ENCODE data around the gene GPAT3.
A peak's percentile ranks its signal among the peaks of the same experiment; 100 is the strongest.
"Not testable (repeated sequence)": the region's sequence is repeated elsewhere in the genome, so short reads cannot be mapped to it uniquely, and the experiment has no call there.

GPAT3 gene

GRCh38 chr4:83552924-83553323 is 17.0 kb downstream of the GPAT3 start:
- DNase-seq, result no peak

GRCh38 chr4:83556006-83556707 is 20.2 kb downstream of the GPAT3 start:
- DNase-seq, result no peak

- no peak for DNase-seq
Measured at GRCh38 chr4:83556816-83557215, 20.9 kb downstream of the GPAT3 start.

GRCh38 chr4:83558059-83558653 is 22.2 kb downstream of the GPAT3 start:
- no peak for DNase-seq

- DNase-seq, result no peak
Measured at GRCh38 chr4:83558680-83559079, 22.8 kb downstream of the GPAT3 start.

- DNase-seq, result no peak
Measured at GRCh38 chr4:83560523-83560922, 24.6 kb downstream of the GPAT3 start.

- DNase-seq, result no peak
Measured at GRCh38 chr4:83561381-83561780, 25.5 kb downstream of the GPAT3 start.

- no peak for DNase-seq
Measured at GRCh38 chr4:83563998-83564397, 28.1 kb downstream of the GPAT3 start.

- no peak for DNase-seq
Measured at GRCh38 chr4:83568062-83568461, 32.2 kb downstream of the GPAT3 start.

GRCh38 chr4:83569429-83569828 is 33.5 kb downstream of the GPAT3 start:
- DNase-seq, result no peak

GRCh38 chr4:83569987-83570386 is 34.1 kb downstream of the GPAT3 start:
- DNase-seq, result no peak

- DNase-seq, result no peak
Measured at GRCh38 chr4:83572848-83573247, 36.9 kb downstream of the GPAT3 start.

GRCh38 chr4:83574247-83574646 is 38.3 kb downstream of the GPAT3 start:
- no peak for DNase-seq

GRCh38 chr4:83576237-83576636 is 40.3 kb downstream of the GPAT3 start:
- not testable (repeated sequence) for DNase-seq

- no peak for DNase-seq
Measured at GRCh38 chr4:83581411-83582288, 45.7 kb downstream of the GPAT3 start.

GRCh38 chr4:83582289-83582785 is 46.4 kb downstream of the GPAT3 start:
- no peak for DNase-seq

- DNase-seq, result no peak
Measured at GRCh38 chr4:83585982-83586508, 50.1 kb downstream of the GPAT3 start.

- DNase-seq, result peak; percentile 12
Measured at GRCh38 chr4:83589279-83589678, 53.4 kb downstream of the GPAT3 start.

GRCh38 chr4:83591056-83591455 is 55.1 kb downstream of the GPAT3 start:
- DNase-seq, result no peak

GRCh38 chr4:83591730-83592129 is 55.8 kb downstream of the GPAT3 start:
- no peak for DNase-seq

- no peak for DNase-seq
Measured at GRCh38 chr4:83599183-83599582, 63.3 kb downstream of the GPAT3 start.

GRCh38 chr4:83603129-83603528 is 67.2 kb downstream of the GPAT3 start:
- DNase-seq, result no peak

- no peak for DNase-seq
Measured at GRCh38 chr4:83604321-83604720, 68.4 kb downstream of the GPAT3 start.

All from retina (tissue), 1 donor.